ENCODE measurements around the gene HSD17B3. TPM values are rescaled to one million over a fixed set of nuclear protein-coding genes. Genes with fewer than 3 reads are reported as not detected.

HSD17B3 gene
- polyA plus RNA-seq, 1 donor (not counting 4 experiments of a cell fraction or from before 2014, with no cell fraction given) = 0.17 TPM

DNA sequence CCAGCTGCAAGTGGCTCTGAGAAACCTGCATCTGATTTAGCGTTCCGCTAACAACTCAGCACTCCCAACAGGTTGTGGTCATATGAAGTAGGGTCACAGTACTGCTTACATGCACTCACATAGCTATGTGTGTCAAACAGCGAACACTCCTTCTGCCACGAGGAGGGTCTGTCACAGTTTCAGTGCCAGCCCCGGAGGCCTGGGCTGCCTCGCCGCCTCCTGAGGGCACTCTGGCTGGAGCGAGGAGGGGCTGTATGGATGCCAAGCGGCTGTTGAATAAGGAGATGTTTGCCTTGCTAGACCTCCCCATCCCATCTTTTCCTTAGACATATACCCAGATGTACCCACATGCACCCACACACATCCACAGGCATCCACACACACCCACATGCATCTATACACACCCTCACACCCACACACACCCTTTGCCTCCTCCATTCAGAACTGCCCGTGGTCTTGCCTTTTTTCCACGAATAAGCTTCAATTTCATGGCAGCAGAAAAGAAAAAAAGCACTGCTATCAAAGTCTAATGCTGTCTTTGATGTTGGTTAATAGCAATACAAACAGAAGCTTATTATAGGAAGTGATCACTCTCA is 95.7 kb downstream of the HSD17B3 start:
- Histone ChIP-seq H3K9ac (ENCODE audit: control insufficient read depth, extremely low read depth, insufficient read depth, low read length) (no peak overlapping the region), H2AFZ (ENCODE audit: control insufficient read depth, low read length) (no peak overlapping the region), H3K4me3 (ENCODE audit: control insufficient read depth in 2 of 3, extremely low read depth in 1 of 3, insufficient read depth in 2 of 3, low read depth in 1 of 3, low read length in 3 of 3) (no peak overlapping the region), H4K20me1 (ENCODE audit: control insufficient read depth, extremely low read depth, insufficient read depth, low read length) (no peaks in the 10 kb centered on the region), H3K4me2 (ENCODE audit: control insufficient read depth, extremely low read depth, insufficient read depth, low read depth, low read length) (no peak overlapping the region), H3K27ac (ENCODE audit: control insufficient read depth, insufficient read depth, low read length) (no peak overlapping the region), H3K9me3 (ENCODE audit: control insufficient read depth, low read depth, low read length) (no peaks in the 10 kb centered on the region), H3K36me3 (ENCODE audit: control insufficient read depth in 2 of 2, extremely low read depth in 1 of 2, insufficient read depth in 2 of 2, low read length in 2 of 2) (no peaks in the 10 kb centered on the region), H3K4me1 (ENCODE audit: control insufficient read depth, extremely low read depth, insufficient read depth, low read length) (no peaks in the 10 kb centered on the region), H3K79me2 (ENCODE audit: control insufficient read depth, insufficient read depth, low read length) (no peaks in the 10 kb centered on the region), H3K9me1 (ENCODE audit: control insufficient read depth, extremely low read depth, insufficient read depth, low read length) (no peaks in the 10 kb centered on the region), H3K27me3 (ENCODE audit: control insufficient read depth, extremely low read depth, insufficient read depth, low read length) (peaks cover 30% of the 10 kb centered on the region)
- TF ChIP-seq EZH2 (IDR thresholded peaks at IDR 0.05; ENCODE audit: low read length) = no peak
- TF ChIP-seq, protein P1, sequence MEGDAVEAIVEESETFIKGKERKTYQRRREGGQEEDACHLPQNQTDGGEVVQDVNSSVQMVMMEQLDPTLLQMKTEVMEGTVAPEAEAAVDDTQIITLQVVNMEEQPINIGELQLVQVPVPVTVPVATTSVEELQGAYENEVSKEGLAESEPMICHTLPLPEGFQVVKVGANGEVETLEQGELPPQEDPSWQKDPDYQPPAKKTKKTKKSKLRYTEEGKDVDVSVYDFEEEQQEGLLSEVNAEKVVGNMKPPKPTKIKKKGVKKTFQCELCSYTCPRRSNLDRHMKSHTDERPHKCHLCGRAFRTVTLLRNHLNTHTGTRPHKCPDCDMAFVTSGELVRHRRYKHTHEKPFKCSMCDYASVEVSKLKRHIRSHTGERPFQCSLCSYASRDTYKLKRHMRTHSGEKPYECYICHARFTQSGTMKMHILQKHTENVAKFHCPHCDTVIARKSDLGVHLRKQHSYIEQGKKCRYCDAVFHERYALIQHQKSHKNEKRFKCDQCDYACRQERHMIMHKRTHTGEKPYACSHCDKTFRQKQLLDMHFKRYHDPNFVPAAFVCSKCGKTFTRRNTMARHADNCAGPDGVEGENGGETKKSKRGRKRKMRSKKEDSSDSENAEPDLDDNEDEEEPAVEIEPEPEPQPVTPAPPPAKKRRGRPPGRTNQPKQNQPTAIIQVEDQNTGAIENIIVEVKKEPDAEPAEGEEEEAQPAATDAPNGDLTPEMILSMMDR (optimal IDR thresholded peaks at IDR 0.05 in 1 of 3, IDR thresholded peaks at IDR 0.05 in 1 of 3, conservative IDR thresholded peaks at IDR 0.05 in 1 of 3; ENCODE audit: extremely low read depth in 1 of 3, insufficient read depth in 2 of 3, low read length in 3 of 3) = no peak
- no peak for FAIRE-seq
- DNase-seq (ENCODE audit: low read depth, low spot score) = no peak
- dilution Hi-C loops (cut with MboI; ENCODE audit: extremely low pct_ligation_motif_present, low sequenced_read_pairs) = no loop called here

DNA sequence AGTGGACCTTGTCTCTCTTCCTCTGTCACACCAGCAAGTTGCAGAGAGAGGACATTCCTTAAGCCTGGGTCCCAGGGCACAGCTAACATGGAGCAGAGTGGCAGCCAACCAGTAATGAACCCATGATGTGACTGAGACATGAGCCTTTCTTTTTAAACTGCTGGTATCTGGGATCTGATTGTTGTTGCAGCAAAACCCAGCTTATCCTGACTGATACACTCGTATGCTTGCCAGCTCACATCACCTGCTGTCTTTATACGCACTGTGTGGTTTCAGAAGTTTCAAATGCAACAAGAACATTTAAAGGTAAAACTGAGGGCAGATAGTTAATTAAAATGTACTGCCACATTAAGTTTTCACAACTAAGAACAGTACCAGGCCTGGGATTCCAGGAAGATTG is 97.1 kb downstream of the HSD17B3 start:
- no peaks in the 10 kb centered on the region for H3K9me1 ChIP-seq (ENCODE audit: control insufficient read depth, extremely low read depth, insufficient read depth, low read length)
- H3K79me2 ChIP-seq (ENCODE audit: control insufficient read depth, insufficient read depth, low read length) = no peaks in the 10 kb centered on the region
- no peak overlapping the region for H3K9ac ChIP-seq (ENCODE audit: control insufficient read depth, extremely low read depth, insufficient read depth, low read length)
- no peak for TF ChIP-seq EZH2 (IDR thresholded peaks at IDR 0.05; ENCODE audit: low read length)
- TF ChIP-seq, protein P1 (optimal IDR thresholded peaks at IDR 0.05 in 1 of 3, IDR thresholded peaks at IDR 0.05 in 1 of 3, conservative IDR thresholded peaks at IDR 0.05 in 1 of 3; ENCODE audit: extremely low read depth in 1 of 3, insufficient read depth in 2 of 3, low read length in 3 of 3) = no peak
- no peak for DNase-seq (ENCODE audit: low read depth, low spot score)
- H3K9me3 ChIP-seq (ENCODE audit: control insufficient read depth, low read depth, low read length) = no peaks in the 10 kb centered on the region
- H3K27me3 ChIP-seq (ENCODE audit: control insufficient read depth, extremely low read depth, insufficient read depth, low read length) = peaks cover 21% of the 10 kb centered on the region
- H3K4me3 ChIP-seq (ENCODE audit: control insufficient read depth in 2 of 3, extremely low read depth in 1 of 3, insufficient read depth in 2 of 3, low read depth in 1 of 3, low read length in 3 of 3) = no peak overlapping the region
- H3K4me2 ChIP-seq (ENCODE audit: control insufficient read depth, extremely low read depth, insufficient read depth, low read depth, low read length) = no peak overlapping the region
- no peak overlapping the region for H2AFZ ChIP-seq (ENCODE audit: control insufficient read depth, low read length)
- FAIRE-seq = no peak
- H3K36me3 ChIP-seq (ENCODE audit: control insufficient read depth in 2 of 2, extremely low read depth in 1 of 2, insufficient read depth in 2 of 2, low read length in 2 of 2) = no peaks in the 10 kb centered on the region
- H4K20me1 ChIP-seq (ENCODE audit: control insufficient read depth, extremely low read depth, insufficient read depth, low read length) = no peaks in the 10 kb centered on the region
- H3K4me1 ChIP-seq (ENCODE audit: control insufficient read depth, extremely low read depth, insufficient read depth, low read length) = no peaks in the 10 kb centered on the region
- no peak overlapping the region for H3K27ac ChIP-seq (ENCODE audit: control insufficient read depth, insufficient read depth, low read length)
- dilution Hi-C loops (cut with MboI; ENCODE audit: extremely low pct_ligation_motif_present, low sequenced_read_pairs) = no loop called here
